ENCODE measurements around the gene CCDC91. TPM values are rescaled to one million over a fixed set of nuclear protein-coding genes. Genes with fewer than 3 reads are reported as not detected.

The CCDC91 gene
- total and polyA plus RNA-seq, 4 donors, result 19.8 to 30.1 (median 28.7) TPM

- Histone ChIP-seq H3K27me3 (ENCODE audit: control insufficient read depth in 1 of 2, insufficient read depth in 2 of 2, low read length in 1 of 2) (no peaks in the 10 kb centered on the region), H3K27ac (ENCODE audit: low read depth in 1 of 2, low read length in 2 of 2) (no peak overlapping the region), H3K4me1 (ENCODE audit: control insufficient read depth in 1 of 2, insufficient read depth in 2 of 2, low read length in 2 of 2) (no peaks in the 10 kb centered on the region), H3K9me3 (ENCODE audit: control insufficient read depth, low read length) (no peaks in the 10 kb centered on the region), H3K36me3 (ENCODE audit: control insufficient read depth in 1 of 2, insufficient read depth in 2 of 2, low read length in 1 of 2) (no peaks in the 10 kb centered on the region), H3K4me3 (ENCODE audit: low read length in 2 of 2) (no peak overlapping the region)
- intact Hi-C loops (cut with DNase I), result no loop called here
- ATAC-seq (ENCODE audit: low FRiP score), result no peak
- no peak for DNase-seq
- 92 to 97% methylated on average over 1 of the region's 1 CpG for WGBS, 2 donors
These were observed 323.7 kb downstream of the CCDC91 start for GRCh38 chr12:28513983-28514382.

GRCh38 chr12:28517101-28517500 is 326.8 kb downstream of the CCDC91 start:
- no peaks in the 10 kb centered on the region for H3K36me3 ChIP-seq (ENCODE audit: control insufficient read depth in 1 of 2, insufficient read depth in 2 of 2, low read length in 1 of 2)
- DNase-seq, result no peak
- WGBS, 2 donors, result 9 to 14% methylated on average over 1 of the region's 1 CpG
- H3K9me3 ChIP-seq (ENCODE audit: control insufficient read depth, low read length), result no peaks in the 10 kb centered on the region
- no peak overlapping the region for H3K4me3 ChIP-seq (ENCODE audit: low read length in 2 of 2)
- intact Hi-C loops (cut with DNase I), result no loop called here
- H3K27ac ChIP-seq (ENCODE audit: low read depth in 1 of 2, low read length in 2 of 2), result no peak overlapping the region
- H3K4me1 ChIP-seq (ENCODE audit: control insufficient read depth in 1 of 2, insufficient read depth in 2 of 2, low read length in 2 of 2), result no peaks in the 10 kb centered on the region
- no peaks in the 10 kb centered on the region for H3K27me3 ChIP-seq (ENCODE audit: control insufficient read depth in 1 of 2, insufficient read depth in 2 of 2, low read length in 1 of 2)
- ATAC-seq (ENCODE audit: low FRiP score), result no peak

- intact Hi-C loops (cut with DNase I), result no loop called here
- no peak for DNase-seq
- 85 to 86% methylated on average over 5 of the region's 5 CpGs for WGBS, 2 donors
- Histone ChIP-seq H3K9me3 (ENCODE audit: control insufficient read depth, low read length) (no peaks in the 10 kb centered on the region), H3K36me3 (ENCODE audit: control insufficient read depth in 1 of 2, insufficient read depth in 2 of 2, low read length in 1 of 2) (no peaks in the 10 kb centered on the region), H3K27ac (ENCODE audit: low read depth in 1 of 2, low read length in 2 of 2) (no peak overlapping the region), H3K27me3 (ENCODE audit: control insufficient read depth in 1 of 2, insufficient read depth in 2 of 2, low read length in 1 of 2) (no peaks in the 10 kb centered on the region), H3K4me3 (ENCODE audit: low read length in 2 of 2) (no peak overlapping the region), H3K4me1 (ENCODE audit: control insufficient read depth in 1 of 2, insufficient read depth in 2 of 2, low read length in 2 of 2) (no peaks in the 10 kb centered on the region)
- no peak for ATAC-seq (ENCODE audit: low FRiP score)
These were observed 337.5 kb downstream of the CCDC91 start for GRCh38 chr12:28527631-28528249.

- Histone ChIP-seq H3K27me3 (ENCODE audit: control insufficient read depth in 1 of 2, insufficient read depth in 2 of 2, low read length in 1 of 2) (no peaks in the 10 kb centered on the region), H3K36me3 (ENCODE audit: control insufficient read depth in 1 of 2, insufficient read depth in 2 of 2, low read length in 1 of 2) (no peaks in the 10 kb centered on the region), H3K4me3 (ENCODE audit: low read length in 2 of 2) (no peak overlapping the region), H3K4me1 (ENCODE audit: control insufficient read depth in 1 of 2, insufficient read depth in 2 of 2, low read length in 2 of 2) (no peaks in the 10 kb centered on the region), H3K27ac (ENCODE audit: low read depth in 1 of 2, low read length in 2 of 2) (no peak overlapping the region), H3K9me3 (ENCODE audit: control insufficient read depth, low read length) (no peaks in the 10 kb centered on the region)
- 67 to 75% methylated on average over 2 of the region's 2 CpGs for WGBS, 2 donors
- DNase-seq (no peak), ATAC-seq (ENCODE audit: low FRiP score) (no peak)
- intact Hi-C loops (cut with DNase I), result no loop called here
These were observed 345.0 kb downstream of the CCDC91 start for GRCh38 chr12:28535216-28535615.

GRCh38 chr12:28536088-28536487 is 345.8 kb downstream of the CCDC91 start:
- Histone ChIP-seq H3K9me3 (ENCODE audit: control insufficient read depth, low read length) (no peaks in the 10 kb centered on the region), H3K36me3 (ENCODE audit: control insufficient read depth in 1 of 2, insufficient read depth in 2 of 2, low read length in 1 of 2) (no peaks in the 10 kb centered on the region), H3K27ac (ENCODE audit: low read depth in 1 of 2, low read length in 2 of 2) (no peak overlapping the region), H3K4me3 (ENCODE audit: low read length in 2 of 2) (no peak overlapping the region), H3K4me1 (ENCODE audit: control insufficient read depth in 1 of 2, insufficient read depth in 2 of 2, low read length in 2 of 2) (no peaks in the 10 kb centered on the region), H3K27me3 (ENCODE audit: control insufficient read depth in 1 of 2, insufficient read depth in 2 of 2, low read length in 1 of 2) (no peaks in the 10 kb centered on the region)
- WGBS, 2 donors, result 77 to 90% methylated on average over 2 of the region's 2 CpGs
- ATAC-seq (ENCODE audit: low FRiP score) (no peak), DNase-seq (no peak)
- intact Hi-C loops (cut with DNase I), result no loop called here

- Histone ChIP-seq H3K4me3 (ENCODE audit: low read length in 2 of 2) (no peak overlapping the region), H3K27ac (ENCODE audit: low read depth in 1 of 2, low read length in 2 of 2) (no peak overlapping the region), H3K36me3 (ENCODE audit: control insufficient read depth in 1 of 2, insufficient read depth in 2 of 2, low read length in 1 of 2) (no peaks in the 10 kb centered on the region), H3K27me3 (ENCODE audit: control insufficient read depth in 1 of 2, insufficient read depth in 2 of 2, low read length in 1 of 2) (no peaks in the 10 kb centered on the region), H3K4me1 (ENCODE audit: control insufficient read depth in 1 of 2, insufficient read depth in 2 of 2, low read length in 2 of 2) (no peaks in the 10 kb centered on the region), H3K9me3 (ENCODE audit: control insufficient read depth, low read length) (no peaks in the 10 kb centered on the region)
- no peak for ATAC-seq (ENCODE audit: low FRiP score)
- 79% methylated on average over 1 of the region's 1 CpG for WGBS, 2 donors
- DNase-seq, result no peak
- intact Hi-C loops (cut with DNase I), result no loop called here
These were observed 347.2 kb downstream of the CCDC91 start for GRCh38 chr12:28537474-28537873.

GRCh38 chr12:28539691-28540323 is 349.6 kb downstream of the CCDC91 start:
- H3K36me3 ChIP-seq (ENCODE audit: control insufficient read depth in 1 of 2, insufficient read depth in 2 of 2, low read length in 1 of 2), result no peaks in the 10 kb centered on the region
- no peak overlapping the region for H3K4me3 ChIP-seq (ENCODE audit: low read length in 2 of 2)
- no peaks in the 10 kb centered on the region for H3K27me3 ChIP-seq (ENCODE audit: control insufficient read depth in 1 of 2, insufficient read depth in 2 of 2, low read length in 1 of 2)
- intact Hi-C loops (cut with DNase I), result no loop called here
- no peak overlapping the region for H3K27ac ChIP-seq (ENCODE audit: low read depth in 1 of 2, low read length in 2 of 2)
- 95 to 96% methylated on average over 4 of the region's 4 CpGs for WGBS, 2 donors
- no peaks in the 10 kb centered on the region for H3K9me3 ChIP-seq (ENCODE audit: control insufficient read depth, low read length)
- H3K4me1 ChIP-seq (ENCODE audit: control insufficient read depth in 1 of 2, insufficient read depth in 2 of 2, low read length in 2 of 2), result no peaks in the 10 kb centered on the region
- no peak for DNase-seq
- ATAC-seq (ENCODE audit: low FRiP score), result no peak

- ATAC-seq (ENCODE audit: low FRiP score) (no peak), DNase-seq (no peak)
- H3K36me3 ChIP-seq (ENCODE audit: control insufficient read depth in 1 of 2, insufficient read depth in 2 of 2, low read length in 1 of 2), result no peaks in the 10 kb centered on the region
- 99% methylated on average over 2 of the region's 2 CpGs for WGBS, 2 donors
- H3K9me3 ChIP-seq (ENCODE audit: control insufficient read depth, low read length), result no peaks in the 10 kb centered on the region
- intact Hi-C loops (cut with DNase I), result no loop called here
- H3K4me3 ChIP-seq (ENCODE audit: low read length in 2 of 2), result no peak overlapping the region
- no peak overlapping the region for H3K27ac ChIP-seq (ENCODE audit: low read depth in 1 of 2, low read length in 2 of 2)
- no peaks in the 10 kb centered on the region for H3K27me3 ChIP-seq (ENCODE audit: control insufficient read depth in 1 of 2, insufficient read depth in 2 of 2, low read length in 1 of 2)
- no peaks in the 10 kb centered on the region for H3K4me1 ChIP-seq (ENCODE audit: control insufficient read depth in 1 of 2, insufficient read depth in 2 of 2, low read length in 2 of 2)
These were observed 350.1 kb downstream of the CCDC91 start for GRCh38 chr12:28540324-28540714.
